GM18498 (cell line): Measurements from ENCODE around the gene TCL1B.
"Not testable (repeated sequence)": the region's sequence is repeated elsewhere in the genome, so short reads cannot be mapped to it uniquely, and the experiment has no call there.

Experiments used
- ATAC-seq: cut with Tn5 transposase; IDR thresholded peaks from one replicate; pipeline ENCODE4 v1.9.1; 2021; ENCODE audit warnings: mild to moderate bottlenecking, moderate library complexity; ENCODE audit not compliant: unreplicated experiment

The TCL1B gene

GRCh38 chr14:95685978-95686922, at the start of gene TCL1B:
Gene TCL1B (plus strand): TSS chr14:95686426. CDS start chr14:95686468, 42 bp downstream.
- ATAC-seq: no peak

- ATAC-seq: no peak
Observed at GRCh38 chr14:95644981-95645380, 41.2 kb upstream of the TCL1B start.

- no peak for ATAC-seq
Observed at GRCh38 chr14:95645389-95645996, 40.7 kb upstream of the TCL1B start.

- ATAC-seq: no peak
Observed at GRCh38 chr14:95647926-95648325, 38.3 kb upstream of the TCL1B start.

- no peak for ATAC-seq
Observed at GRCh38 chr14:95649230-95649629, 37.0 kb upstream of the TCL1B start.

GRCh38 chr14:95651028-95651427, 35.2 kb upstream of the TCL1B start:
- no peak for ATAC-seq

GRCh38 chr14:95651821-95652583, 34.2 kb upstream of the TCL1B start:
- ATAC-seq: no peak

GRCh38 chr14:95652690-95653089, 33.5 kb upstream of the TCL1B start:
- no peak for ATAC-seq

- ATAC-seq: no peak
Observed at GRCh38 chr14:95655461-95655860, 30.8 kb upstream of the TCL1B start.

- no peak for ATAC-seq
Observed at GRCh38 chr14:95656634-95657033, 29.6 kb upstream of the TCL1B start.

GRCh38 chr14:95657454-95657853, 28.8 kb upstream of the TCL1B start:
- ATAC-seq: no peak

GRCh38 chr14:95659293-95659989, 26.8 kb upstream of the TCL1B start:
- ATAC-seq: no peak

GRCh38 chr14:95659990-95660385, 26.2 kb upstream of the TCL1B start:
- no peak for ATAC-seq

- ATAC-seq: no peak
Observed at GRCh38 chr14:95660651-95661515, 25.3 kb upstream of the TCL1B start.

GRCh38 chr14:95662376-95663186, 23.6 kb upstream of the TCL1B start:
- ATAC-seq: peak; percentile 50

GRCh38 chr14:95663226-95663797, 22.9 kb upstream of the TCL1B start:
- ATAC-seq: peak; percentile 35

- no peak for ATAC-seq
Observed at GRCh38 chr14:95664066-95664465, 22.2 kb upstream of the TCL1B start.

- ATAC-seq: peak; percentile 32
Observed at GRCh38 chr14:95664546-95664945, 21.7 kb upstream of the TCL1B start.

GRCh38 chr14:95665530-95665929, 20.7 kb upstream of the TCL1B start:
- ATAC-seq: not testable (repeated sequence)
